OCI-LY1 (cell line): ENCODE results near the gene UNC93B1.

ENCODE experiments used
- H2AFZ ChIP-seq: fragments of 200-600 bp; sonication (generic), shearing (Covaris generic); 2 replicates; pipeline ENCODE4 v1.6.0; 2014; ENCODE audit warnings: antibody characterized with exemption, mild to moderate bottlenecking, low read length
- H3F3A ChIP-seq: fragments of 200-600 bp; sonication (generic), shearing (Covaris generic); 2 replicates; pipeline ENCODE4 v1.6.0; 2014; ENCODE audit warnings: mild to moderate bottlenecking, antibody characterized with exemption, low read length, moderate library complexity; ENCODE audit not compliant: insufficient read depth
- H3K27ac ChIP-seq: fragments of 200-600 bp; sonication (generic); 2 replicates; pipeline ENCODE4 v1.5.1; 2014; ENCODE audit warnings: low read length, mixed run types, mild to moderate bottlenecking, low read depth; ENCODE audit not compliant: poor library complexity, severe bottlenecking
- H3K27me3 ChIP-seq: fragments of 200-600 bp; sonication (generic); 2 replicates; pipeline ENCODE4 v1.6.0; 2014; ENCODE audit warnings: antibody characterized with exemption, mild to moderate bottlenecking, low read length, moderate library complexity; ENCODE audit not compliant: insufficient read depth
- H3K36me3 ChIP-seq: fragments of 200-600 bp; sonication (generic); 2 replicates; pipeline ENCODE4 v1.6.1; 2014; ENCODE audit warnings: mild to moderate bottlenecking, antibody characterized with exemption, low read length, moderate library complexity, mixed read lengths; ENCODE audit not compliant: insufficient read depth
- H3K4me1 ChIP-seq: fragments of 200-600 bp; sonication (generic); 2 replicates; pipeline ENCODE4 v1.5.1; 2014; ENCODE audit warnings: mild to moderate bottlenecking, low read length, moderate library complexity; ENCODE audit not compliant: insufficient read depth, severe bottlenecking
- H3K4me2 ChIP-seq: fragments of 200-600 bp; sonication (generic), shearing (Covaris generic); 2 replicates; pipeline ENCODE4 v1.6.1; 2014; ENCODE audit warnings: low read length
- H3K4me3 ChIP-seq: fragments of 200-600 bp; sonication (generic); 2 replicates; pipeline ENCODE4 v1.5.1; 2014; ENCODE audit warnings: low read length, low read depth, mild to moderate bottlenecking, mixed read lengths; ENCODE audit not compliant: poor library complexity, severe bottlenecking
- H3K79me2 ChIP-seq: fragments of 200-600 bp; shearing (Covaris generic); 2 replicates; pipeline ENCODE4 v1.6.1; 2016; ENCODE audit warnings: mixed run types, low read length, mixed read lengths; ENCODE audit not compliant: insufficient read depth
- H3K9ac ChIP-seq: fragments of 200-600 bp; sonication (generic), shearing (Covaris generic); 2 replicates; pipeline ENCODE4 v1.6.1; 2014; ENCODE audit warnings: mild to moderate bottlenecking, low read length, mixed read lengths
- H3K9me2 ChIP-seq: fragments of 200-600 bp; sonication (generic), shearing (Covaris generic); 2 replicates; pipeline ENCODE4 v1.6.1; 2014; ENCODE audit warnings: low read depth, mild to moderate bottlenecking, low read length, mixed read lengths
- H3K9me3 ChIP-seq: fragments of 200-600 bp; shearing (Covaris generic); 2 replicates; pipeline ENCODE4 v1.6.1; 2014; ENCODE audit warnings: low read length, mixed read lengths
- H4K20me1 ChIP-seq: fragments of 200-600 bp; sonication (generic), shearing (Covaris generic); 2 replicates; pipeline ENCODE4 v1.6.0; 2016; ENCODE audit warnings: mild to moderate bottlenecking, low read length; ENCODE audit not compliant: insufficient read depth
- EZH2 ChIP-seq: fragments of 200-600 bp; sonication (generic), shearing (Covaris generic); IDR thresholded peaks from 2 replicates; pipeline ENCODE4 v1.8.0; 2017; ENCODE audit warnings: borderline replicate concordance, mixed run types, mild to moderate bottlenecking, antibody characterized with exemption, low read length, moderate library complexity, mixed read lengths
- TF ChIP-seq, protein P1 (sequence below): fragments of 200-600 bp; sonication (generic), shearing (Covaris generic); IDR thresholded peaks from 2 replicates; pipeline ENCODE4 v1.5.1; 2017; ENCODE audit warnings: mild to moderate bottlenecking, antibody characterized with exemption, low read length, moderate library complexity, mixed read lengths

The UNC93B1 gene

GRCh38 chr11:68051191-68052136 lies 47.6 kb upstream of the UNC93B1 start:
- no peak for TF ChIP-seq EZH2
- TF ChIP-seq, protein P1, sequence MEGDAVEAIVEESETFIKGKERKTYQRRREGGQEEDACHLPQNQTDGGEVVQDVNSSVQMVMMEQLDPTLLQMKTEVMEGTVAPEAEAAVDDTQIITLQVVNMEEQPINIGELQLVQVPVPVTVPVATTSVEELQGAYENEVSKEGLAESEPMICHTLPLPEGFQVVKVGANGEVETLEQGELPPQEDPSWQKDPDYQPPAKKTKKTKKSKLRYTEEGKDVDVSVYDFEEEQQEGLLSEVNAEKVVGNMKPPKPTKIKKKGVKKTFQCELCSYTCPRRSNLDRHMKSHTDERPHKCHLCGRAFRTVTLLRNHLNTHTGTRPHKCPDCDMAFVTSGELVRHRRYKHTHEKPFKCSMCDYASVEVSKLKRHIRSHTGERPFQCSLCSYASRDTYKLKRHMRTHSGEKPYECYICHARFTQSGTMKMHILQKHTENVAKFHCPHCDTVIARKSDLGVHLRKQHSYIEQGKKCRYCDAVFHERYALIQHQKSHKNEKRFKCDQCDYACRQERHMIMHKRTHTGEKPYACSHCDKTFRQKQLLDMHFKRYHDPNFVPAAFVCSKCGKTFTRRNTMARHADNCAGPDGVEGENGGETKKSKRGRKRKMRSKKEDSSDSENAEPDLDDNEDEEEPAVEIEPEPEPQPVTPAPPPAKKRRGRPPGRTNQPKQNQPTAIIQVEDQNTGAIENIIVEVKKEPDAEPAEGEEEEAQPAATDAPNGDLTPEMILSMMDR, result no peak
- Histone ChIP-seq H3K9ac (no peak overlapping the region), H3K4me2 (no peak overlapping the region), H3K36me3 (peaks cover 61% of the 10 kb centered on the region), H3K4me3 (no peak overlapping the region), H3F3A (no peaks in the 10 kb centered on the region), H2AFZ (no peak overlapping the region), H3K4me1 (no peaks in the 10 kb centered on the region), H3K9me2 (no peaks in the 10 kb centered on the region), H3K27ac (no peak overlapping the region), H3K27me3 (no peaks in the 10 kb centered on the region), H3K79me2 (no peaks in the 10 kb centered on the region), H4K20me1 (no peaks in the 10 kb centered on the region), H3K9me3 (no peaks in the 10 kb centered on the region)

- Histone ChIP-seq H3K27me3 (no peaks in the 10 kb centered on the region), H3K9me3 (no peaks in the 10 kb centered on the region), H3K79me2 (no peaks in the 10 kb centered on the region), H4K20me1 (no peaks in the 10 kb centered on the region), H2AFZ (no peak overlapping the region), H3K27ac (no peak overlapping the region), H3K36me3 (peaks cover 68% of the 10 kb centered on the region), H3K4me1 (no peaks in the 10 kb centered on the region), H3K9ac (no peak overlapping the region), H3K4me2 (no peak overlapping the region), H3K9me2 (no peaks in the 10 kb centered on the region), H3K4me3 (no peak overlapping the region), H3F3A (no peaks in the 10 kb centered on the region)
- no peak for TF ChIP-seq EZH2
- TF ChIP-seq, protein P1, result no peak
Measured at GRCh38 chr11:68050371-68050841, 46.5 kb upstream of the UNC93B1 start.

DNA sequence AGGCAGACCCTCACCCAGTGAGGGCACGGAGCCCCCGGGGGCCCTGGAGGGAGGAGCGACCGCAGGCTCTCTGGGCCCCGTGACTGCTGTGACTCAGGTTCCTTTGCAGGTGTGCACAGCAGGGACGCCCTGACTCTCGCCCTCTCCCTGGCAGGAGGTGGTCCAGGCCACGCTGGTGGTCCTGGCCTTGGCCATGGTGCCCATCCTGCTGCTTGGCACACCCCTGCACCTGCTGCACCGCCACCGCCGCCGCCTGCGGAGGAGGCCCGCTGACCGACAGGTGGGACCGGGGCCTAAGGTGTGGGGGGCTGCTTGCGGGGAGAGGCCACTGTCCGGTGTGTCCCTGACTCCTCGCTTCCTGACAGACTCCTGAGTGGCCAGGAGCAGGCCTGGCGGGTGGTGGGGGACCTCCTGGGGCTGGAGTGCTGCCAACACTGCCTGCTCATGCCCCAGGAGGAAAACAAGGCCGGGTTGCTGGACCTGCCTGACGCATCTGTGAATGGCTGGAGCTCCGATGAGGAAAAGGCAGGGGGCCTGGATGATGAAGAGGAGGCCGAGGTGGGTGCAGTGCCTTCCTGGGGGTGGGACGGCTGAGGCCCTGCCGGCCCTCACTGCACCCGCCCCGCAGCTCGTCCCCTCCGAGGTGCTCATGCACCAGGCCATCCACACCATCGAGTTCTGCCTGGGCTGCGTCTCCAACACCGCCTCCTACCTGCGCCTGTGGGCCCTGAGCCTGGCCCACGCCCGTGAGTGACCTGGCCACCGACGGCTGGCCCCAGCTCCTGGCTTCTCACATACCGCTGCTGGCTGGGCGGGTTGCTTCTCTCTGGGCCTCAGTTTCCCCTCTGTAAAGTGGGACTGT lies 45.8 kb upstream of the UNC93B1 start:
- Histone ChIP-seq H3F3A (no peaks in the 10 kb centered on the region), H3K4me2 (no peak overlapping the region), H4K20me1 (no peaks in the 10 kb centered on the region), H3K27ac (no peak overlapping the region), H3K36me3 (peaks cover 74% of the 10 kb centered on the region), H3K27me3 (no peaks in the 10 kb centered on the region), H2AFZ (no peak overlapping the region), H3K4me1 (no peaks in the 10 kb centered on the region), H3K9ac (no peak overlapping the region), H3K79me2 (no peaks in the 10 kb centered on the region), H3K9me3 (no peaks in the 10 kb centered on the region), H3K9me2 (no peaks in the 10 kb centered on the region), H3K4me3 (no peak overlapping the region)
- TF ChIP-seq EZH2, result no peak
- TF ChIP-seq, protein P1, result no peak
